Stimulated activated CD4-positive, alpha-beta T cell treated with anti-CD3 and anti-CD28 coated beads, TNF-alpha, amount 100 ng/mL, for 4 hours (primary cell): ENCODE data around the gene NTM.

ENCODE experiments used
- DNase-seq, 3 experiments: peaks; one replicate each; pipeline ENCODE4 v3.0.0-alpha.2; 2020; ENCODE audit warnings: low read depth in 3 of 3

Gene NTM

GRCh38 chr11:131373095-131373725, 2.8 kb downstream of the NTM start:
- no peak for DNase-seq

GRCh38 chr11:131373756-131374155, 3.3 kb downstream of the NTM start:
- DNase-seq: no peak

- DNase-seq: no peak
These were observed 5.0 kb downstream of the NTM start for GRCh38 chr11:131375421-131375820.

- DNase-seq: no peak
These were observed 5.5 kb downstream of the NTM start for GRCh38 chr11:131375915-131376314.

- no peak for DNase-seq
These were observed 8.5 kb downstream of the NTM start for GRCh38 chr11:131378931-131379330.

- no peak for DNase-seq
These were observed 15.5 kb downstream of the NTM start for GRCh38 chr11:131385763-131386390.

- DNase-seq: no peak
These were observed 16.0 kb downstream of the NTM start for GRCh38 chr11:131386408-131386807.

- no peak for DNase-seq
These were observed 17.6 kb downstream of the NTM start for GRCh38 chr11:131388030-131388429.

GRCh38 chr11:131389582-131389981, 19.2 kb downstream of the NTM start:
- no peak for DNase-seq

GRCh38 chr11:131391176-131391575, 20.8 kb downstream of the NTM start:
- no peak for DNase-seq

GRCh38 chr11:131392528-131393255, 22.3 kb downstream of the NTM start:
- no peak for DNase-seq

GRCh38 chr11:131393691-131394090, 23.3 kb downstream of the NTM start:
- no peak for DNase-seq

- DNase-seq: no peak
These were observed 27.3 kb downstream of the NTM start for GRCh38 chr11:131397675-131398074.

- no peak for DNase-seq
These were observed 31.6 kb downstream of the NTM start for GRCh38 chr11:131402040-131402439.

GRCh38 chr11:131404010-131404409, 33.6 kb downstream of the NTM start:
- DNase-seq: no peak

- no peak for DNase-seq
These were observed 37.7 kb downstream of the NTM start for GRCh38 chr11:131408025-131408640.

- DNase-seq: no peak
These were observed 38.9 kb downstream of the NTM start for GRCh38 chr11:131409345-131409744.

- DNase-seq: no peak
These were observed 41.2 kb downstream of the NTM start for GRCh38 chr11:131411636-131412035.

GRCh38 chr11:131412061-131412460, 41.6 kb downstream of the NTM start:
- no peak for DNase-seq

- no peak for DNase-seq
These were observed 42.8 kb downstream of the NTM start for GRCh38 chr11:131413217-131413616.

- no peak for DNase-seq
These were observed 47.8 kb downstream of the NTM start for GRCh38 chr11:131418189-131418588.

GRCh38 chr11:131421066-131421855, 50.8 kb downstream of the NTM start:
- DNase-seq: no peak
